ENCODE data around the gene LCA5.
A peak's percentile ranks its signal among the peaks of the same experiment; 100 is the strongest.

LCA5 gene

DNA sequence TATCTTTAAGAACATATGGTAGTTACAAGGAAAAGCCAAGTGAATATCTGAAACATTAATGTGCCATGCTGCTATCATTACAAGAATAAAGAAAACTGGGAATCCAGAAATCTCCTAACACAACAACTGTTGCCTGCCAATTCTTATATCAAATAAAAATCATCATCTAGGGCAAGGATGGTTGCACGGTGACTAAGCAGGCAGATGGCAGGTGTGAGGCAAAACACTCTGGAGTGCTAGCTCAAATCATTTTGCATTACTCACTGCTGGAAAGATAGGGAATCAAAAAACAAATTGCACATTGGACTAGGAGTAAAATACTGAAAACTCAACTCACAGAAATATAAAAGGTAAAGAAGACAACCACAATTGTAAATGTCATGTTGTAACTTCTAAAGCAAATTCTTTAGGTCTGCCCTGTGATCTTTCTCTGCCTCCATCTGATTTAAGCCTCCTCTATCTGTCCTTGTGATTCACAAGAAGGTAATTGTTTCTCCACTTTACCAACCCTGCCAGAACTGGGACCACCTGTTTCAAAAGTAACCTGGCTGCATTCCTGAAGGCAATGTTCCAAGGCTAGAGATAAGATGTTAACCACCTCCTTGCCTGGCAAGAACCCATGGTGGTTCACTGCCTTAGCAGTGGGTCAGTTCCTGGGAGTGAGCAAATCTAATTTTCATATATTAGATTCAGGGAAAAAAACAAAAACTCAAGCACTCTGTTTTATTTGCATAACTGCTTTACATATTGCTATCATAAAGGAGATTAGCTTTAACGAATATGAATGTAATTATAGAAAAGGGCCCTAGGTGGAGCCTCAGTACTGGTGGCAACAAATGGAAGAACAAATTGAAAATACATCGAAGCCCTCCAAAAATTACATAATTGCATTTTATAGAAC lies 33.1 kb upstream of the LCA5 start (continued):
- TF ChIP-seq, protein P1, sequence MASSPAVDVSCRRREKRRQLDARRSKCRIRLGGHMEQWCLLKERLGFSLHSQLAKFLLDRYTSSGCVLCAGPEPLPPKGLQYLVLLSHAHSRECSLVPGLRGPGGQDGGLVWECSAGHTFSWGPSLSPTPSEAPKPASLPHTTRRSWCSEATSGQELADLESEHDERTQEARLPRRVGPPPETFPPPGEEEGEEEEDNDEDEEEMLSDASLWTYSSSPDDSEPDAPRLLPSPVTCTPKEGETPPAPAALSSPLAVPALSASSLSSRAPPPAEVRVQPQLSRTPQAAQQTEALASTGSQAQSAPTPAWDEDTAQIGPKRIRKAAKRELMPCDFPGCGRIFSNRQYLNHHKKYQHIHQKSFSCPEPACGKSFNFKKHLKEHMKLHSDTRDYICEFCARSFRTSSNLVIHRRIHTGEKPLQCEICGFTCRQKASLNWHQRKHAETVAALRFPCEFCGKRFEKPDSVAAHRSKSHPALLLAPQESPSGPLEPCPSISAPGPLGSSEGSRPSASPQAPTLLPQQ (tag by site-specific recombination; IDR thresholded peaks at IDR 0.05): no peak
- TF ChIP-seq, protein P2, sequence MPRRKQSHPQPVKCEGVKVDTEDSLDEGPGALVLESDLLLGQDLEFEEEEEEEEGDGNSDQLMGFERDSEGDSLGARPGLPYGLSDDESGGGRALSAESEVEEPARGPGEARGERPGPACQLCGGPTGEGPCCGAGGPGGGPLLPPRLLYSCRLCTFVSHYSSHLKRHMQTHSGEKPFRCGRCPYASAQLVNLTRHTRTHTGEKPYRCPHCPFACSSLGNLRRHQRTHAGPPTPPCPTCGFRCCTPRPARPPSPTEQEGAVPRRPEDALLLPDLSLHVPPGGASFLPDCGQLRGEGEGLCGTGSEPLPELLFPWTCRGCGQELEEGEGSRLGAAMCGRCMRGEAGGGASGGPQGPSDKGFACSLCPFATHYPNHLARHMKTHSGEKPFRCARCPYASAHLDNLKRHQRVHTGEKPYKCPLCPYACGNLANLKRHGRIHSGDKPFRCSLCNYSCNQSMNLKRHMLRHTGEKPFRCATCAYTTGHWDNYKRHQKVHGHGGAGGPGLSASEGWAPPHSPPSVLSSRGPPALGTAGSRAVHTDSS (tag by site-specific recombination; IDR thresholded peaks at IDR 0.05): no peak
- no peak for TF ChIP-seq ZNF585B (tag by site-specific recombination; IDR thresholded peaks at IDR 0.05)
- no peak for TF ChIP-seq ZNF174 (tag by site-specific recombination; IDR thresholded peaks at IDR 0.05)
- peak; percentile 40; the same call in 1 of the 2 replicates for TF ChIP-seq SCRT1 (tag by site-specific recombination; IDR thresholded peaks at IDR 0.05; ENCODE audit: borderline replicate concordance)
- TF ChIP-seq ZNF335 (tag by site-specific recombination; conservative IDR thresholded peaks at IDR 0.05): no peak
- TF ChIP-seq ZIC2 (tag by site-specific recombination; IDR thresholded peaks at IDR 0.05): no peak
- TF ChIP-seq ZNF654 (tag by site-specific recombination; IDR thresholded peaks at IDR 0.05; ENCODE audit: low read depth): peak; percentile 69
- TF ChIP-seq SCRT2 (tag by site-specific recombination; IDR thresholded peaks at IDR 0.05): peak; percentile 55; the same call in 1 of the 2 replicates
- TF ChIP-seq SALL2 (tag by site-specific recombination; IDR thresholded peaks at IDR 0.05; ENCODE audit: borderline replicate concordance): no peak
- TF ChIP-seq ZBTB17 (tag by site-specific recombination; IDR thresholded peaks at IDR 0.05): no peak
- TF ChIP-seq, protein P3, sequence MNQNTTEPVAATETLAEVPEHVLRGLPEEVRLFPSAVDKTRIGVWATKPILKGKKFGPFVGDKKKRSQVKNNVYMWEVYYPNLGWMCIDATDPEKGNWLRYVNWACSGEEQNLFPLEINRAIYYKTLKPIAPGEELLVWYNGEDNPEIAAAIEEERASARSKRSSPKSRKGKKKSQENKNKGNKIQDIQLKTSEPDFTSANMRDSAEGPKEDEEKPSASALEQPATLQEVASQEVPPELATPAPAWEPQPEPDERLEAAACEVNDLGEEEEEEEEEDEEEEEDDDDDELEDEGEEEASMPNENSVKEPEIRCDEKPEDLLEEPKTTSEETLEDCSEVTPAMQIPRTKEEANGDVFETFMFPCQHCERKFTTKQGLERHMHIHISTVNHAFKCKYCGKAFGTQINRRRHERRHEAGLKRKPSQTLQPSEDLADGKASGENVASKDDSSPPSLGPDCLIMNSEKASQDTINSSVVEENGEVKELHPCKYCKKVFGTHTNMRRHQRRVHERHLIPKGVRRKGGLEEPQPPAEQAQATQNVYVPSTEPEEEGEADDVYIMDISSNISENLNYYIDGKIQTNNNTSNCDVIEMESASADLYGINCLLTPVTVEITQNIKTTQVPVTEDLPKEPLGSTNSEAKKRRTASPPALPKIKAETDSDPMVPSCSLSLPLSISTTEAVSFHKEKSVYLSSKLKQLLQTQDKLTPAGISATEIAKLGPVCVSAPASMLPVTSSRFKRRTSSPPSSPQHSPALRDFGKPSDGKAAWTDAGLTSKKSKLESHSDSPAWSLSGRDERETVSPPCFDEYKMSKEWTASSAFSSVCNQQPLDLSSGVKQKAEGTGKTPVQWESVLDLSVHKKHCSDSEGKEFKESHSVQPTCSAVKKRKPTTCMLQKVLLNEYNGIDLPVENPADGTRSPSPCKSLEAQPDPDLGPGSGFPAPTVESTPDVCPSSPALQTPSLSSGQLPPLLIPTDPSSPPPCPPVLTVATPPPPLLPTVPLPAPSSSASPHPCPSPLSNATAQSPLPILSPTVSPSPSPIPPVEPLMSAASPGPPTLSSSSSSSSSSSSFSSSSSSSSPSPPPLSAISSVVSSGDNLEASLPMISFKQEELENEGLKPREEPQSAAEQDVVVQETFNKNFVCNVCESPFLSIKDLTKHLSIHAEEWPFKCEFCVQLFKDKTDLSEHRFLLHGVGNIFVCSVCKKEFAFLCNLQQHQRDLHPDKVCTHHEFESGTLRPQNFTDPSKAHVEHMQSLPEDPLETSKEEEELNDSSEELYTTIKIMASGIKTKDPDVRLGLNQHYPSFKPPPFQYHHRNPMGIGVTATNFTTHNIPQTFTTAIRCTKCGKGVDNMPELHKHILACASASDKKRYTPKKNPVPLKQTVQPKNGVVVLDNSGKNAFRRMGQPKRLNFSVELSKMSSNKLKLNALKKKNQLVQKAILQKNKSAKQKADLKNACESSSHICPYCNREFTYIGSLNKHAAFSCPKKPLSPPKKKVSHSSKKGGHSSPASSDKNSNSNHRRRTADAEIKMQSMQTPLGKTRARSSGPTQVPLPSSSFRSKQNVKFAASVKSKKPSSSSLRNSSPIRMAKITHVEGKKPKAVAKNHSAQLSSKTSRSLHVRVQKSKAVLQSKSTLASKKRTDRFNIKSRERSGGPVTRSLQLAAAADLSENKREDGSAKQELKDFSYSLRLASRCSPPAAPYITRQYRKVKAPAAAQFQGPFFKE (tag by site-specific recombination; IDR thresholded peaks at IDR 0.05; ENCODE audit: borderline replicate concordance): no peak
- TF ChIP-seq, protein P4, sequence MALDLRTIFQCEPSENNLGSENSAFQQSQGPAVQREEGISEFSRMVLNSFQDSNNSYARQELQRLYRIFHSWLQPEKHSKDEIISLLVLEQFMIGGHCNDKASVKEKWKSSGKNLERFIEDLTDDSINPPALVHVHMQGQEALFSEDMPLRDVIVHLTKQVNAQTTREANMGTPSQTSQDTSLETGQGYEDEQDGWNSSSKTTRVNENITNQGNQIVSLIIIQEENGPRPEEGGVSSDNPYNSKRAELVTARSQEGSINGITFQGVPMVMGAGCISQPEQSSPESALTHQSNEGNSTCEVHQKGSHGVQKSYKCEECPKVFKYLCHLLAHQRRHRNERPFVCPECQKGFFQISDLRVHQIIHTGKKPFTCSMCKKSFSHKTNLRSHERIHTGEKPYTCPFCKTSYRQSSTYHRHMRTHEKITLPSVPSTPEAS (tag by site-specific recombination; IDR thresholded peaks at IDR 0.05): no peak
- no peak for TF ChIP-seq ZNF302 (tag by site-specific recombination; IDR thresholded peaks at IDR 0.05; ENCODE audit: low read depth)

DNA sequence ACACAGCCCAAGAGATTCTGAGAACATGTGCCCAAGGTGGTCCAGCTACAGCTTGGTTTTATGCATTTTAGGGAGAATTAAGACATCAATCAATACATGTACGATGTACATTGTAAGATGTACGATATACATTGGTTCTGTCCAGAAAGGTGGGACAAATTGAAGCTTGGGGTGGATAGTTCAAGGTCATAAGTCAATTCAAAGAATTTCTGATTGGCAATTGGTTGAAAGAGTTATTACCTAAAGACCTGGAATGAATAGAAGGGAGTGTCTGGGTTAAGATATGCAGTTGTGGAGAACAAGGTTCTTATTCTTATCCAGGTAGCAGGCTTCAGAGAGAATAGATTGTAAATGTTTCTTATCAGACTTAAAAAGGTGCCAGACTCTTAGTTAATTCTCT lies 31.8 kb upstream of the LCA5 start:
- H3K27ac ChIP-seq (ENCODE audit: extremely low read depth, low read depth, low read length): no peak overlapping the region
- TF ChIP-seq IKZF3 (tag by site-specific recombination; IDR thresholded peaks at IDR 0.05) (no peak), ZNF10 (tag by site-specific recombination; IDR thresholded peaks at IDR 0.05) (no peak)
- TF ChIP-seq, protein P5, sequence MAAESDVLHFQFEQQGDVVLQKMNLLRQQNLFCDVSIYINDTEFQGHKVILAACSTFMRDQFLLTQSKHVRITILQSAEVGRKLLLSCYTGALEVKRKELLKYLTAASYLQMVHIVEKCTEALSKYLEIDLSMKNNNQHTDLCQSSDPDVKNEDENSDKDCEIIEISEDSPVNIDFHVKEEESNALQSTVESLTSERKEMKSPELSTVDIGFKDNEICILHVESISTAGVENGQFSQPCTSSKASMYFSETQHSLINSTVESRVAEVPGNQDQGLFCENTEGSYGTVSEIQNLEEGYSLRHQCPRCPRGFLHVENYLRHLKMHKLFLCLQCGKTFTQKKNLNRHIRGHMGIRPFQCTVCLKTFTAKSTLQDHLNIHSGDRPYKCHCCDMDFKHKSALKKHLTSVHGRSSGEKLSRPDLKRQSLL (tag by site-specific recombination; IDR thresholded peaks at IDR 0.05): no peak
- TF ChIP-seq, protein P6, sequence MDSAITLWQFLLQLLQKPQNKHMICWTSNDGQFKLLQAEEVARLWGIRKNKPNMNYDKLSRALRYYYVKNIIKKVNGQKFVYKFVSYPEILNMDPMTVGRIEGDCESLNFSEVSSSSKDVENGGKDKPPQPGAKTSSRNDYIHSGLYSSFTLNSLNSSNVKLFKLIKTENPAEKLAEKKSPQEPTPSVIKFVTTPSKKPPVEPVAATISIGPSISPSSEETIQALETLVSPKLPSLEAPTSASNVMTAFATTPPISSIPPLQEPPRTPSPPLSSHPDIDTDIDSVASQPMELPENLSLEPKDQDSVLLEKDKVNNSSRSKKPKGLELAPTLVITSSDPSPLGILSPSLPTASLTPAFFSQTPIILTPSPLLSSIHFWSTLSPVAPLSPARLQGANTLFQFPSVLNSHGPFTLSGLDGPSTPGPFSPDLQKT (IDR thresholded peaks at IDR 0.05; ENCODE audit: borderline replicate concordance, low read depth, low read length): no peak
- TF ChIP-seq, protein P7, sequence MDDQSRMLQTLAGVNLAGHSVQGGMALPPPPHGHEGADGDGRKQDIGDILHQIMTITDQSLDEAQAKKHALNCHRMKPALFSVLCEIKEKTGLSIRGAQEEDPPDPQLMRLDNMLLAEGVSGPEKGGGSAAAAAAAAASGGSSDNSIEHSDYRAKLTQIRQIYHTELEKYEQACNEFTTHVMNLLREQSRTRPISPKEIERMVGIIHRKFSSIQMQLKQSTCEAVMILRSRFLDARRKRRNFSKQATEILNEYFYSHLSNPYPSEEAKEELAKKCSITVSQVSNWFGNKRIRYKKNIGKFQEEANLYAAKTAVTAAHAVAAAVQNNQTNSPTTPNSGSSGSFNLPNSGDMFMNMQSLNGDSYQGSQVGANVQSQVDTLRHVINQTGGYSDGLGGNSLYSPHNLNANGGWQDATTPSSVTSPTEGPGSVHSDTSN (CRISPR knock-in tag; IDR thresholded peaks at IDR 0.05): no peak
- no peaks in the 10 kb centered on the region for H3K36me3 ChIP-seq (ENCODE audit: control insufficient read depth in 2 of 2, insufficient read depth in 1 of 2, low read length in 2 of 2)
- H3K9me3 ChIP-seq (ENCODE audit: control insufficient read depth, insufficient read depth, low read depth, low read length): no peaks in the 10 kb centered on the region
- CTCF ChIA-PET: interaction anchor here (0.7 to 3.7 kb wide), 5 partner anchors 52 to 561 kb away, joined by 3 to 30 read pairs (median 7); no protein-coding TSS in a partner anchor
- H3K4me3 ChIP-seq (ENCODE audit: low read depth, low read length): no peak overlapping the region
- H3K4me1 ChIP-seq (ENCODE audit: control insufficient read depth, insufficient read depth, low read length): no peaks in the 10 kb centered on the region
- POLR2A ChIA-PET: interaction anchor here (1.4 kb wide), 1 partner anchor 32 kb away, joined by 4 read pairs; the partner anchor contains the start of gene LCA5

All from HEK293 (cell line).